GM21619 (cell line): ENCODE data around the gene CD83.
"Not testable (repeated sequence)": the region's sequence is repeated elsewhere in the genome, so short reads cannot be mapped to it uniquely, and the experiment has no call there.

ENCODE experiments used
- ATAC-seq: cut with Tn5 transposase; IDR thresholded peaks from one replicate; pipeline ENCODE4 v1.9.1; 2021; ENCODE audit not compliant: unreplicated experiment

Gene CD83

DNA sequence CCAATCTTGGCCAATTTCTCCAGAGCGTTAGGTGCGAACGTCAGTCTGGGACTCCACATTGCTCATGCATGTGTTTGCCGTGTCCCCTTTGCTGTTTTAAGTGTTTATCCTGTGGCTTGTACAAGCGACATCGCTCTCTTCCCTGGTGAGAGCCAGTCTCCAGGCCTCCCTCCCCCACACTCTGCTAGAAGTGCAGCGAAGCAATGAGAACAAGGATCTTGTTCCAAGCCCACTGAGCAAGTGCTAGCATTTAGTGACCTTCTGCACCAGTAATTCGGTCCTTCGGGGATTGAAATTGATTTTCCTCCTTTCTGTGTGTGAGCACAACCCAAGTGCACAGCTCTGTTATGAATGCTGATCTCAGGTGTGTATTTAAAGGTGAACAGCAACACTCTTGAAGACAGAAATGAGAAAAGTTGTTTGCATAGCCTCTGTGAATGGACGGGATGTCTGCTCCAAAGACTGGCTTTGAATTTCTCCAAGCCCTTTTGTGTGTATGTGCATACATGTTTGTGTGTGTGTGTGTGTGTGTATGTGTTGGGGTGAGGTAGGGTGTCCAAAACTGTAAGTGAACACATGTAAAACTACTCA, 29.0 kb downstream of the CD83 start:
- no peak for ATAC-seq

DNA sequence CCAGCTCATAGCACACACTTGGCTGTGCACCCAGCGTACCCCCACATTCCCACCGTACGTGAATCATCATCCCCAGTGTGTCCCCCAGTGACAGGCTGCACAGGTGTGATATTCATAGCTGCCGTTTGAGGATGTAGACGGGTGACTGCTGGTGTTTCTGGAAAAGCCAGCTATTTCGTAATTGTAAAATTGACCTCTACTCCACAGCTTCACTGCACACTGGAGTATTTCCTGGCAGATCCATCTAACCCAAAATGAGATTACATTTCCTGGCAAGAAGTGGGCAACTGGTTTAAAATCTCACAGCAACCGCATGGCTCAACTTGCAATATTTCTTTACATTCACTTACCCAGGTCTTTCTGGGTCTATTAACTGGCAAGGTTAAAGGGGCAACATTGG, 30.3 kb downstream of the CD83 start:
- no peak for ATAC-seq

DNA sequence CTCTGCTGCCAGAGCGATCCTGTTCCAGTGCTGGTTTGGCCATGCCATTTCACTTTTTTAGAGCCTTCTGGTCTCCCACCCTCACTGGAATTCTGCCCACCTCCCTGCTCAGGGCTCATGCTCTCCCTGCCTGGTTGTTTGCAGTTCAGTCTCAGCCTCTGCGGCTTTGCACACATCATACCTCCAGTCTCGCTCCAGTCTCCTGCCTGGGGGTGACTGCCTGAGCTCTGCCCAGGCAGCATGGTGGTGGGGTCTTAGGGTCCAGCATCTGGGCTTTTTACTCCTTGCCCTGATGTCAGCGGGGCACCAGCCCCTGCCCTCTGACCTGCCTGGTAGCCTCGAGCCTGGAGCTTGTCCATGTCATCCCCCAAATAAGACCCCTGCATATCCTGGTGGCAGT, 30.9 kb downstream of the CD83 start:
- ATAC-seq, result no peak

- no peak for ATAC-seq
Observed at GRCh38 chr6:14149053-14149738, 31.6 kb downstream of the CD83 start.

DNA sequence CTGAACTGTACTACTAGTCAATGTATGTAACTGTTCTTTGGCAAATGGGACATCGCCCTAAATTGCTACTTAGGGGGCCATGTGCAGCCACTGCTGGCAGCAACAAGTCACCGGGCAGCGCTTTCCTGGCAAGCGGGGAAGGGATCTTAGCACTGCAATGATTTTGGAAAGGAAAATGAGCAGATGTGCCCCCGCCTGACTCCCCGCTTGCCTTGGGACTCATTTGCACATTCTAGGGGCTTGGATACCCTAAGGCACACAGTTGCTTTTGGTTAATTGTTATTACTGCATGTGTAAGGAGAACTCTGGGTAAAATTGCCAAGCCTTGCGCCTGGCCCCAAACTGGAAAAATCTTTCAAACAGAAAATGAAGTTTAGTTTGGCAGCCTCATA, 32.2 kb downstream of the CD83 start:
- no peak for ATAC-seq

- not testable (repeated sequence) for ATAC-seq
Observed at GRCh38 chr6:14151300-14151699, 33.7 kb downstream of the CD83 start.

GRCh38 chr6:14151773-14152172, 34.2 kb downstream of the CD83 start:
- ATAC-seq, result no peak

GRCh38 chr6:14153228-14153627, 35.7 kb downstream of the CD83 start:
- ATAC-seq, result no peak

DNA sequence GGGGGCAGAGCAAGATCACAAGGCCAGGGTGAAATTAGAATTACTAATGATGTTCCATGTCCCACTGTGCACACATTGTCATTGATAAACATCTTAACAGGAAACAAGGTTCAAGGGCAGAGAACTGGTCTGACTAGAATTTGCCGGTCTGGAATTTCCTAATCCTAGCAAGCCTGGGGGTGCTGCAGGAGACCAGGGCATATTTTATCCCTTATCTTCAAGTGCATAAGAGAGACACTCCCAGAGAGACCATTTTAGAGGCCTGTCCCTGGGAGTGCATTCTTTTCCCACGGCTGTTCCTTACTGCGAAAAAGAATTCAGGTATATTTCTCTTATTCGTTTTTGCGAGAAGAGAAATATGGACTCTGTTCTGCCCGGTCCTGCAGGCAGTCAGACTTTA, 41.5 kb downstream of the CD83 start:
- ATAC-seq, result no peak

- ATAC-seq, result no peak
Observed at GRCh38 chr6:14162826-14163225, 45.3 kb downstream of the CD83 start.

GRCh38 chr6:14165091-14165490, 47.5 kb downstream of the CD83 start:
- ATAC-seq, result no peak

- ATAC-seq, result no peak
Observed at GRCh38 chr6:14166839-14167238, 49.3 kb downstream of the CD83 start.

GRCh38 chr6:14170128-14170527, 52.6 kb downstream of the CD83 start:
- no peak for ATAC-seq

DNA sequence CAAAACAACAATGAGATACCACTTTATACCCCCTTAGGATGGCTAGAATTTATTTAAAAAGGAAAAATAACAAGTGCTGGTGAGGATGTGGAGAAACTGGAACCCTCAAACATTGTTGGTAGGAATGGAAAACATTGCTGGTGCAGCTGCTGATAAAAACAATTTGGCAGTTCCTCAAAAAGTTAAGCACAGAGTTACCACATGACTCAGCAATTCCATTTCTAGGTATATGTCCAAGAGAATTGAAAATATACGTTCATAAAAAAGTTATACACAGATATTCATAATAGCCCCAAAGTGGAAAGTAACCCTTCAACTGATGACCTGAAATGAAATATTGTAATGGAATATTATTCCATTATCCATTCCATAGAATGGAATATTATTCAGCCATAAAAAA, 55.0 kb downstream of the CD83 start:
- ATAC-seq, result no peak

GRCh38 chr6:14174226-14174625, 56.7 kb downstream of the CD83 start:
- no peak for ATAC-seq

GRCh38 chr6:14174996-14175395, 57.4 kb downstream of the CD83 start:
- no peak for ATAC-seq

DNA sequence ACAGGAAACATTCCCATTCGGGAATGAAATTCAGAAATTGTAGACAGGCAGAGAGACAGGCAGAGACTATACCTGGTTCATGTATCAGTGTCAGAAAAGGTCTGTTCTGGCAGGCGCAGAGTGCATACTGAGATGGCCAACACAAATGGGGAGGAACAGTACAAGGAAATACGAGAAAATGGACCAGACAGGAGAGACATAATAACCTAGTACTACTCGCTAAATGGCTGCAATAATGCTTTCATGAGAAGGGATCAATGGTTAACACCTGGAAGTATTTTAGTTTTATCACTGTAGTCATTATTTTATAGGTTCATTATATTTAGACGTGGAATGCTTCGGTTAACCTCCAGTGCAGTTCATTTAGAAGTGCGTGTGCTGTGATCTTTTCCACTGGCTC, 58.9 kb downstream of the CD83 start:
- no peak for ATAC-seq

DNA sequence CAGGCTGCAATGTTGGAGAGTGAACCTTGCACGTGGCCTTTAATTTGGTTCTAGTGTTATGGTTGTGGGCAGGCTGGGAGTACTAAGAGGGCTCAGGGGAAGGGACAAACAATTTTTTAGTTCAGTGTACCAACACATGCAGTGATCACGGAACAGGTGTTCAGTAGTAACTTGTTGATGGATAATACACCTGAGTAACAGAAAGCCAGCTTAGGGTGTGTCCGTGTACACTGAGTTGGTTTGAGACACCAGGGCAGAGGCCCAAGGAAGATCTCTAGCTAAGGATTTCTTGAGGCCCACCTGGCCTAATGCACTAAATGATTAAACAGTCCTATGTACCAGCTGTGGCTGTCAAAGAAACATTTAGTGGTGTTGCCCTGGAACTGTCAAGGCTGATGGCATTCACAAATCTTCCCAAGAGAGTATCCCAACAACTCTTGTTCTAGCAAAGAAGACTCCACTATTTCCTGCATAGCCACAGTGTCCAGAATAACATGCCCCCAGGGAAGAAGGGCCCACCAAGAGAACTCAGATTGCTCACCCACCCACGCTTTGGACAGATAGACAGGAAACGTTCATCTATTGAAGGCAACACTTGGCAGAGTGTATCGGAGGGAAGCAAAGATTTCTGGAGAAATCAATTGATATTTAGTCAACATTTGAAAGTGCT, 60.0 kb downstream of the CD83 start:
- ATAC-seq, result no peak

GRCh38 chr6:14178083-14178445, 60.5 kb downstream of the CD83 start:
- no peak for ATAC-seq

DNA sequence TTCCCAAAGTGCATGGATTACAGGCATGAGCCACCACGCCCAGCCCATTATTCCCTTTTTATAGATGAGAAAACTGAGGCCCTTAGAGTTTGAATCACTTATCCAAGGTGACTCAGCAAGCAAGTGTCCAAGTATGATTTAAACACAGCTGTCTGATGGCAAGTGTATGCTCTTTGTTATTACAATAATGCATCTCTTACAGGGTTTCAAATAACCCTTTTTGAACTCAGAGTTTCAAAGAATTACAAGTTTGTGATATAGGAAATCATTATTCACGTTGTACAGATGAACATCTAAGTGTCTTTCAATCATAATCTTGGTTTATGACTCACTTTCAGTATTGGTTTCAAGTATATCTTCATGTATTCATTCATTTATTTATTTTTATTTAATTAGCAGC, 63.0 kb downstream of the CD83 start:
- no peak for ATAC-seq

- ATAC-seq, result no peak
Observed at GRCh38 chr6:14182916-14183315, 65.3 kb downstream of the CD83 start.
